Stimulated activated CD4-positive, alpha-beta T cell treated with anti-CD3 and anti-CD28 coated beads, Interleukin-1b, Interleukin-23, amount 100 ng/mL, for 1 hour (primary cell): Measurements from ENCODE around the gene MRFAP1L1.

Source experiments
- DNase-seq, 2 donors: peaks; one replicate each; pipeline ENCODE4 v3.0.0-alpha.2; 2020; ENCODE audit warnings: low read depth in 2 of 2

The MRFAP1L1 gene

DNA sequence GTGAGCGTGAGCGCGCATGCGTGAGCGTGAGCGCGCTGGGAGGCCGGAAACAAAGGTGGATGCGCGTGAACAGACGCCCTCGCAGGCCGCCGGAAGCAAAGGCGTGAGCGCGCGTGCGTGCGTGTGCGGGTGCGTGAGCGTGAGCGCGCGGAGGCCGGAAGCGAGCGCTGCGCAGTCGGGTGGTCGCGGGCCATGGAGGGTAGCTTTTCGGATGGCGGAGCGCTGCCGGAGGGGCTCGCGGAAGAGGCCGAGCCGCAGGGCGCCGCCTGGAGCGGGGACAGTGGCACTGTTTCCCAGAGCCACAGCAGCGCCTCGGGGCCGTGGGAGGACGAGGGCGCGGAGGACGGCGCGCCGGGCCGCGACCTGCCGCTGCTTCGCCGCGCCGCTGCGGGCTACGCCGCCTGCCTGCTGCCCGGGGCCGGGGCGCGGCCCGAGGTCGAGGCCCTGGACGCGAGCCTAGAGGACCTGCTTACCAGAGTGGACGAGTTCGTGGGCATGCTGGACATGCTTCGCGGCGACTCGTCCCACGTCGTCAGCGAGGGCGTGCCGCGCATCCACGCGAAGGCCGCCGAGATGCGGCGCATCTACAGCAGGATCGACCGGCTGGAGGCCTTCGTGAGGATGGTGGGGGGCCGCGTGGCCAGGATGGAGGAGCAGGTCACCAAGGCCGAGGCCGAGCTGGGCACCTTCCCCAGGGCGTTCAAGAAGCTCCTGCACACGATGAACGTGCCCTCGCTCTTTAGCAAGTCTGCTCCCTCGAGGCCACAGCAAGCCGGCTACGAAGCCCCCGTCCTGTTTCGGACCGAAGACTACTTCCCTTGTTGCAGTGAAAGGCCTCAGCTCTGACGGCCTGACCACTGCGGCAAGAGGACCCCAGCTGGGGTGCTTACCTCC, 6.6 kb upstream of the MRFAP1L1 start, which contains the start of gene BLOC1S4:
Gene BLOC1S4 (plus strand): TSS at position 157 of the 894 bp plus-strand sequence. CDS start 36 bp downstream, at position 193.
- peak; percentile 63 to 74 for DNase-seq

DNA sequence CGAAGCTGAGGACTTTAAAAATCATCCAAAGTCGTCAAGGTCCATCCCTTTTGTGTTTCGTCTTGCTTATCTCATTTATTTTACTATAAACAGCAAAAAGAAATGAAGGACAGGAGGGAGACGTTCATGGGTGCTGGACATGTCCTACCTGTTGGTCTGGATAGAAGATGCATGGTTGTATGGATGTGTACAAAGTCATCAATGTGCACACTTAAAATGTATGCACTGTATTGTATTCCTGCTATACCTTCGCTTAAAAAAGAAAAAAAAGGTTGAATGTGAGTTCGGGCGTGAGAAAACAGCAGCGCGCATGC, 6.0 kb upstream of the MRFAP1L1 start:
- DNase-seq = no peak

DNA sequence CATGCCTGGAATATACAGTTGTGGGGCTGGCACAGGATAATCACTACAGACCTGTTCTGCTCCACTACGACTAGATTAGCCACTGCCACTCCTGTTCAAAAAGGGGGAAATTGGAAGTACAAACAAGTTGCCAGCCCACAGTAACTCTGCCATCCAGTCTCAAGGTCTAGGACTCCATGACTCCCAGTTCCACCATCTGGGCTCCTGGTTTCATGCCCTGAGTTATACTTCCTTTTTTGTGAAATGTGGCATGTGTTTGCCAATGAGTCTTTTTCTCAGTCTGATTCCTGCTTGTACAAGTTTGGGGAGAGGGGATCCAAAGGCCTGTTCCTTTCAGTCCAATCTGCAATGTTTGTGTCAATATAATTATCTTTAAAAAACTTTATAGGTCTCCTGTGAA, 5.3 kb upstream of the MRFAP1L1 start:
- no peak for DNase-seq

DNA sequence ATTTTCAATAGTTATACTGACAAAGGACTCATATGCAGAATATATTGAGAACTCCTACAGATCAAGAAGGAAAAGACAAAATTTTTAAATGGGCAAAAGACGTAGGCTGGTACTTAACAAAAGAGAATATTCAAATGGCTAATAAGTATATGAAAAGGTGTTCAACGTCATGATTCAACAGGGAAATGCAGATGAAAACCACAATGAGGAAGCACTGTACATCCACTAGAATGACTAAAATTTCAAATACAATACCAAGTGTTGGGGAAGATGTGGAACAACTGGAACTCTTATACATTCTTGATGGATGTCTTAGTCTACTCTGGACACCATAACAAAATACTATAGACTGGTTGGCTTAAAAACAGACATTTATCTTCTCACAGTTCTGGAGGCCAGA, 1.3 kb upstream of the MRFAP1L1 start:
- no peak for DNase-seq

DNA sequence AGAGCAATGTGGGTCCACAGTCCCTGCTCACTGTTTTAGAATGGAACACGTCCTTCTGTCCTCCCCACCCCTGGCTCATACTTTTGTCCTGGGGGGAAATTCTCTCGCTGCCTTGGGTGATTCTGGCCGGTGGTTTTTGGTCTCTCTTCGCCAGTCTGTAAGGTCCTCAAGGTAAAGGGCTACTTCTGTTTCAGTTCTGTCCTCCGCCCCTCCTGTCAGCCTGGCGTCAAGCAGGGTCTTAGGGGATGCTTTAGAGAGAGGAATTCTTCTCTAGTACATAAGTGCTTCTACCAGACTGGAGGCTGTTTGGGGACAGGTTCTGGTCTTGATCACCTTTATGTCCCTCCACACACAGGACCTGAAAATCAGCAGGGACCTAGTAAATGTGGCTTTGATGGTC, 617 bp upstream of the MRFAP1L1 start:
- DNase-seq = no peak

DNA sequence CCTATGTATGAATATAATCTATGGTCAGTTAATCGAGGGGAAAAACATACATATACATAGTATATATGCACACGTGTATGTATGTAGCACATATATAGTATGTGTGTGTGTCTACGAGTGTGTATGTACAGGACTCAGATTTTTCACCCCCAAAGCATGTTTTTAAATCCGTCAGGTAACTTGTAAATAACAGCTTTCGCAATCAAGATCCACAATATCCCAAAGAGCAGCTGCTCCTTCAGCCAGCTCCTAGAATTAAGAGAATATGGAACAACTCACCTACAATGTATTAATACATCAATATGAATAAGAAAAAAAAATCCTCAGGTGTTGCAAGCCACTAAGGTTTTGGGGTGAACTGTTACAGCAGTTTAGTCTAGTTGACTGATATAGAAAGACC, 3.5 kb downstream of the MRFAP1L1 start:
- DNase-seq = no peak

DNA sequence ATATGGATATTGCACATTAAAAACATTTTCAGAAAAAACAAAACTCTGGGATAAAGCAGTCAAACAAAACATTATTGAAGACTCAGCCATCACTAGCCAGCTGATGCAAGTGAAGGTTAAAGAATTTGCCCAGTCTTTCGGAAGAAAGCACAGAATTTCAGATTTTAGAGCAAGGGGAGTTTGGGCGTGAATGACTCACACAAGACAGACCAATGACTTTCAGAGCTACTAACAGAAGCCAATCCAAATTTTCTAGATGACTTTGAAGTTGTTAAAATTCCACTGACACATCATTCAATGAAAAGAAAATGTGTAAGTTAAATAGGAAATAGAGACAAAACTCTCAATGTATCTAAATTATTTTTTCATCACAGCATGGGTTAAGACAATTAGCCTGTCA, 4.0 kb downstream of the MRFAP1L1 start:
- no peak for DNase-seq

DNA sequence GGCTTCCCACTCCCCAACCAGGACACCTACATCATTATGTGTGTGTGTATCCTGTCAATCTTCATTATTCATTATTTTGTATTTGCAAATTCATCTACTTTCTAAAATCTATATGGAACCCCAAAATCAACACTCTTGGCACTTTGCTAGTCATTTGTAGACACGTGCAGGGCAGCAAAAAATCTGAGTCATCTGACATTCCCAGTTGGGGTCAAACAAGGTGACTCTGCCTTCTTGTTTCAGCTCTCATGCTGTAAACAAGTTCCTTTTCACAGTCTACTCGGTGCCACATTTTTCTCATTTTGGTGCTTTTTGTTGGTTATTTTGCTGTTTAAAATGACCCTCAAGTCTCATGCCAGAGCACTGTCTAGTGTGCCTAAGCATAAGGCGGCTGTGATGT, 5.9 kb downstream of the MRFAP1L1 start:
- DNase-seq = no peak

DNA sequence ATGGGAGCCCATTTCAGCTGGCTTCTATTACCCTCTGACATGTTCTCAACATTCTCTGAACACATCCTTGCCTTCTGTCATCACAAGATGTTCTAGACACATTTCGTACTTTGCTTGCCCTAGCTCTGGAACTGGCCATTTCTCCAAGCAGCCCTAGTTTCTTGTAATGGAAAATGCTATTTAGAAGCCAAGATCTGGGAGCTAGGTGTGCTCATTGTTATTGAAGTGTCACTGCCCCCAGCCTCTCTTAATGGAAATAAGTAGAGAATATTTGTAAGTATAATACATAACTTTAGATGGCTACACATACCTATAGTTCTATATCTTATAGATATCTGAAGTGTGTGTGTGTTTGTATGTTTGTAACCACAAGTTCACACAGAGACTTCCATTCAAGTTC, 6.9 kb downstream of the MRFAP1L1 start:
- no peak for DNase-seq

DNA sequence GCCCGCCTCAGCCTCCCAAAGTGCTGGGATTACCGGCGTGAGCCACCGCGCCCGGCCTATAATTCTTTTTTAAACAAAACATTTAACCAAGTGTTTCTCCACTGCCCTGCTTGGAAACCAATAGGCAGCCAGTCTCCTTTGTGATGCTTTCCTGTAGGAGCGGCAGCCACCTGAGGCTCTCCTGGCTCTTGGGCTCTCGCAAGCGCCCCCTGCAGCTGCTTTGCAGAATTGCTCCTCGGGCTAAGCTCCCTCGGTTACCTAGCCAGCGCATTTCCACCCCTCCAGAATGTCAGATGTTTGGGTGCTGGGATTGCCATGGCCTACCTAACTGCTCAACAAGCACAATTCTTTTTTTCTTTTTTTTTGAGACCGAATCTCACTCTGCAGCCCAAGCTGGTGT, 8.3 kb downstream of the MRFAP1L1 start:
- no peak for DNase-seq

DNA sequence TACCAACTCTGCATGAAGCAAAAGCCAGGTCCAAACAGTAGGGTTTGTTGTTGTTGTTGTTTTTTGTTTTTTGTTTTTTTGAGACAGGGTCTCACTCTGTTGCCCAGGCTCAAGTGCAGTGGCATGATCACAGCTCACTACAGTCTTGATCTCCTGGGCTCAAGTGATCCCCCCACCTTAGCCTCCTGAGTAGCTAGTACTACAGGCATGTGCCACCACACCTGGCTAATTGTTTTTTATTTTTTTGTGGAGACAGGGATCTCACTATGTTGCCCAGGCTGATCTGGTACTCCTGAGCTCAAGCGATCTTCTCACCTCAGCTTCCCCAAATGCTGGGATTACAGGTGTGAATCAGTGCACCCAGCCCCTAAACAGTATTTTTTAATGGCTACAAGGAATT, 9.8 kb downstream of the MRFAP1L1 start:
- no peak for DNase-seq

DNA sequence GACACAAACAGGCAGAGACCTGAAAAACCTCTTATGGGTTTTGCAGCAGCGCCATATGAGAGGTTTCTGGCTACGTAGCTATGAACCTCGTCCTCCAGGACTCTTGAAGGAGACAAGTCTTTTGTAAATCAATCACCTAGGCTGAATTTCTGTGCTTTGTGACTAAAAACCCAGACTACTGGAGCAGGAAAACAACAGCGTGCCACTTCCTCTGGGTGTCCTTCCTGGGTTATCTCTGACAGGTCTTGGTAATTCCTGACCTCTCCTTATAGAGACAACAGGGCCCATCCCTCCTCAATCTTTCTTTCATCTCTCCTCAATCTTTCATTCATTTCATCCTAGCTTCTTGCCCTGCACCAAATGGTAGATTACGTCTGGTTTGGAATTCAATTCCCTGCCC, 10.3 kb downstream of the MRFAP1L1 start:
- no peak for DNase-seq

DNA sequence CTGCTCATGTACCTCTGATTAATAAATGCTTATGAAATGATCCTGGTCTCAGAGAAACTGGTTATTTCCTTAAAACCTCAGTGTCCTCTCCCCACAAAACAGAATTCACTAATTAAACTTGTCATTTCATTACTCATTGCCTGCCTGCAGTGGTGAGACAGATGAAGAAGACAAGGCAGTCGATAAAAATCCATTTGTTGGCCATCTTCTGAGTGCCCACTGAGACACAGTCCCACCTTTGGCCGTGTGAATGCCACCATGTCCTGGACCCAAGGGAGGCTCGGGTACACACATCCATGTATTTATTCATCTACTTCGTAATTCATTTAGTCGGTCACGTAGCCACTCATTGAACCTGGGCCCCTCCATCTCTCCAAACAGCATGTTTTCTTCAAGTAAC, 12.5 kb downstream of the MRFAP1L1 start:
- DNase-seq = no peak

DNA sequence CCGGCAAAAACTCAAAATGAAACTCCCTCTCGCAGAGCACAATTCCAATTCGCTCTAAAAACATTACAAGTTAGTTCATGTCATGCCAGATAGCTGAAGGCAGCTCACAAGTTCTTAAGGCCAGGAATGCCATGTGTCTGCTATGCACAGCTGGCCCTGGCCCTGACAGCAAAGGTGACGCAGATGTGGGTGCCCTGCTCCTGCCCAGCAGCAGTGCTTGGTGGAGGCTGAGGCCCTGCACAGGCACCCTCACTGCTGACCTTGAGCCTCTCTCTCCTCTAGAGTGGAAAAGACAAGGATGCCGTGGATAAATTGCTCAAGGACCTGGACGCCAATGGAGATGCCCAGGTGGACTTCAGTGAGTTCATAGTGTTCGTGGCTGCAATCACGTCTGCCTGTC, 13.1 kb downstream of the MRFAP1L1 start:
- DNase-seq = no peak

DNA sequence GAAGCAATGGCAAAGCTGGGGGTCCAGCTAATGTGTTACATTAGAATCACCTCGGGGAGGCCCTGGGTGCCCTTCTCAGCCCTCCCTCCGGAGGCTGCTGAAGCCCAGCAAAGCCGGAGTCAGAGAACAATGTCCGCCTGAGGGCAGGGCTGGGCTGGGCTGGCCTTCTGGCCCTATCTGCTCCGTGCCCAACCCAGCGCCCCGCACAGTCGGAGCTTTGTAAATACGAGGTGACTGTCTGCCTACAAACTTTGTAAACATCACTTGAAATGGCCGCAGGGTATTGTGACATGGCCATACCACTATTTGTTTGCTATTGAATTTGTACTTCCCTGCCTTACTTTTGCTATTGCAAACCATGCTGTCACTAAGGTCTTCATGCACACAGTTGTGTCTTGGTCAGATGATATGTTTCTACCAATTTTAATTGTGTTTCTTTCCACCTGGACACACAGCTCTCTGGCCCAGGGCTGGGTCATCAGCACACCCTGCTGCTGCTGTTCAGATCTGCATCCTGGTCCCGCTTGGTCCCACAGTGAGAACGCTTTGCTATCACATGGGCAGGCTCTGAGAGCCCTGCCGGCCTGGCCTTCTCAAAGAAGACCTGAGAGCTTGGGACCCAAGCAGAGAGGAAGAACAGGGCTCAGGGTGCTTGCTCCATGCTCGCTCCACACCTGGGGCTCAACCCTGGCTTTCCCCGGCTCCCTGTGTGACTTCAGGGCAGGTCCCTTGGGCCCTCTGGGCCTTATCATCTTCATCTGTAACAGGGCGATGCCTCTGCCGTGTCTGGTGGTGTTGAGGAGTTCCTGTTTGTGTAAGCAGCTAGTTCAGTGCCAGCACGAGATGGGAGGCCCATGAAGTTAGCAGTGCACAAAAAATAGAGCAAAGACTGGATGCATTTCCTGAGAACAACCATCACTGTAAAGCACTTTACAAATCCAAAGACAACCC, 13.7 kb downstream of the MRFAP1L1 start:
- DNase-seq = no peak

DNA sequence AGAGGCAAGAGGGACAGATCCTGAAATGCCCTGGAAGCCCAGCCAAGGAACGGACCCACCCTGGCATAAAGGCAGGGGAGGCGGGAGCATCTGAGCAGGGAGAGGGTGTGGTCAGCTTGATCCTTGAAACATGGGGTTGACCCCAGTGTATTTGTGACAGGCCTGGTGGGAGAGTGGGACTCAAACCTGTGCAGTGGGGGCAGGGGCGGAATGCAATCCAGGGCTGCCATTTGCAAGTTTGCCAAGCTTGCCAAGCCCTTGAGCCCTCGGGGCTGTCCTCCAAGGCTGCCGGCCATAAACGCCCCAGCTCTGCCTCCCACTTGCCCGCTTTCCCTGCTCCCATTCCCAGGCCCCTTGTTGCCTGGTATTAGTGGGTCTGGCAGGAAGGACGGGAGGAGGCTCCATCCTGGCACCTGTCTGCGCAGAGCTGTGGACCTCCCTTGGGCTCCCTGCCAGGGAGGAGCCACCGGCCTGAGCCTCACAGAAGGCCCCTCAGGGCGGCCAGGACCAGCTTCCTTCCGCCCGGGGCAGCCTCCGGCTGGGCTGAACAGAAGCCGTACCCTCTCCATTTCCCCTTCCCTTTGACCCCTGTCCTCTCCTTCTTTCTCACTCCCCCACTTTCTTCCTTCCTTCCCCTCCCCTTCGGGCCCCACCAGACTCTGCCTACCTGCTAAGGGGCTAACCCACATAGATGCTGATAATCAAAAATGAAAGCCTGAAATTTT, 15.3 kb downstream of the MRFAP1L1 start:
- no peak for DNase-seq

DNA sequence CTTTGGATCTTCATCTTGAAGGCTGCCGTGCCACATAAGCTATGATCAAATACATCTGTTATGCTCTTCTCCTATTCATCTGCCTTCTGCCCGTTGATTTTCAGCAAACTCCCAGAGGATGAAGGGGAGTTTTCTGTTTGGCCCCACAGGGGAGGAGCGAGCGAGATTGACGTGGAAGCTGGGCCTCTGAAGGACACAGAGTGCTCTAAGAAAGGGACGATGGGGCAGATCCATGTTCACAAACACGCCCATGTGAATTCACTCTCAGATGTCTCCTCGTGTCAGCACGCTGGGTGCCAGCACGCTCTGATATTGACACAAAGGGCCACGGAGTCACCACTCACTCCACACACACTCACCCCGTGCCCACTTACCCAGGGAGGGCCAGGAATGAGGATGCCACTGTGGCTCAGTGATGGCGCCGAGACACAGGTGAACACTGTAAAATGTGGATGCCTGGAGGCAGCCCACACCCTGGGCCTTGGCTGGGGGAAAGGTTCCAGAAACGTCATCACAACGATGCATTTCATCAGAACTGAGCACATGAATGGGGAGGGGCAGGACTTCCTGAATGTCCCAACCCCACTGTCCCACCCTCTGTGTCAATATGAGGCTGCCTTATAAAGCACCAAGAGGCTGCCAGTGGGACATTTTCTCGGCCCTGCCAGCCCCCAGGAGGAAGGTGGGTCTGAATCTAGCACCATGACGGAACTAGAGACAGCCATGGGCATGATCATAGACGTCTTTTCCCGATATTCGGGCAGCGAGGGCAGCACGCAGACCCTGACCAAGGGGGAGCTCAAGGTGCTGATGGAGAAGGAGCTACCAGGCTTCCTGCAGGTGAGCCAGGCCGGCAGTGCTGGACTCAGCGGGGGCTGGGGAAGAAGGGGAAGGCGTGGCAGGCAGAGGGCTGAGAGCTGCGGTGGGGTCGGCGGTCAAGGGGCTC, 16.2 kb downstream of the MRFAP1L1 start, which contains the start of gene S100P:
Gene S100P (plus strand): TSS at position 648 of the 946 bp plus-strand sequence. CDS start 55 bp downstream, at position 703.
- DNase-seq = no peak

DNA sequence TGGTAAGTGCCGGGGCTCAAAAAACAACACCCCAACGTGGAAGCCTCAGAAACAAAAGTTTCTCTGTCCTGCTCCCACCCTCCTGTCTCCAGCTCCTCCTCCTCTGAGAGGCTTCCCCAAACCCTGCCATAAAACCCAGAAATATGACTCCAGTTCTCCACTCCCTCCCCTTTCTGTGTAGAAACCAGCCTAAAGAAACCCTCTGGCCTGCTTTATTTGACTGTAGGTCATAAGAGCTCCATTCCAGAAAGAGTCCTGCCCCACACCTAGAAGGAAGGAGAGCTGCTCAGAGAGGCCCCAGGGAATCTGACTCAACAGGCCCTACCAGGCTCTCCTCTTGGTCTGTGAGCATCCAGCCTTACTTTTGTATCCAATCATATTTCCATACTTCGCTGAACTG, 16.9 kb downstream of the MRFAP1L1 start:
- no peak for DNase-seq

DNA sequence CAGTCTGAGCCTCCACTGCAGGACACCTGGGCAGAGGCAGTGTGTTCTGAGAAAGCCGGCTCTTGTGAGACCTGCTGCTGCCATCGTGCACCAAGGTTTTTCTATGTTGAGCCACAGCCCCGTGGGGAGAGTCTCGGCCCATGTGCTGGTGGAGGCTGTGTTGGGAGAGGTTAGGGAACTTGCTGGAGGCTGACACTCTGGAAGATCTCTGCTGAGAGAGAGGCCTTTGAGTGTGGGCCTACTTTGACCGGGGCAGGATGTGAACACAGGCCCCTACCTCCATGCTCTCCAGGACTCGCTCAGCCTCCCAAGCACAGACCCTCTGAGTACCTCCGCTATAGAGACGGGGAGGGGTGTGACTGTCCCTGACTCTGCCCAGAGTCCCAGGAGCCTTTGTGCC, 17.3 kb downstream of the MRFAP1L1 start:
- no peak for DNase-seq

DNA sequence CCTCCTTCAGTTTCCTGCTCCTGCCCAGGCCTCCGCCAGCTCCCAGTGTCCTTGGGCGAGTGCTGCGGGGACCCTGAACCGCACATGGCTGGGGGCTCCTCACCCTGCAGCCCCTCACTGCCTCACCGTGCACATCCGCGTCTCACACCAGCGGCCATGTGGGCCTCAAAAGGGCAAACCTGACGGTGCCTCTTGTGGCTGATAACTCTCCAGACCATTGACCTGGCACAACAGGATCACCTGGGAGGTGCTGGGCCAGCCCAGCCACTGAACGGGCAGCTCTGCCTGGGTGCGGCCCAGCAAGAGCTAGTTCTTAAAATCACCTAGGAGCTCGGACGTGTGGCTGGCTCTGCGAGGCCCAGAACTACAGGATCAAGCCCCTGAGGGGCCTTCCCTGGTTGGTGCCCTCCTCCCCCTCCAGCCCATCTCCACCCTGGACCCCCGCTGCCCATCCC, 20.1 kb downstream of the MRFAP1L1 start:
- DNase-seq = no peak
